Measurements from ENCODE around the gene SELPLG.

- no peak for TF ChIP-seq CTCF (conservative IDR thresholded peaks at IDR 0.05; ENCODE audit: low read depth, low read length)
- no peak for TF ChIP-seq BHLHE40 (IDR thresholded peaks at IDR 0.05; ENCODE audit: low read depth, low read length)
- no peak for TF ChIP-seq RFX5 (IDR thresholded peaks at IDR 0.05; ENCODE audit: low read depth, low read length)
- TF ChIP-seq POLR2A (IDR thresholded peaks at IDR 0.05; ENCODE audit: low read depth, low read length), result no peak
- no peak for TF ChIP-seq SMC3 (IDR thresholded peaks at IDR 0.05; ENCODE audit: low read depth, low read length)
- TF ChIP-seq CHD1 (IDR thresholded peaks at IDR 0.05; ENCODE audit: low read depth, low read length), result no peak
- no peak for TF ChIP-seq ELK1 (IDR thresholded peaks at IDR 0.05; ENCODE audit: borderline replicate concordance, low read depth, low read length)
- no peak for TF ChIP-seq RCOR1 (IDR thresholded peaks at IDR 0.05; ENCODE audit: insufficient replicate concordance, low read length)
- TF ChIP-seq RAD21 (IDR thresholded peaks at IDR 0.05; ENCODE audit: low read length), result no peak
- TF ChIP-seq MAZ (IDR thresholded peaks at IDR 0.05; ENCODE audit: borderline replicate concordance, low read depth, low read length), result no peak
- no peak for TF ChIP-seq USF2 (IDR thresholded peaks at IDR 0.05; ENCODE audit: low read depth, low read length)
- TF ChIP-seq MXI1 (IDR thresholded peaks at IDR 0.05; ENCODE audit: borderline replicate concordance, low read depth, low read length), result no peak
- TF ChIP-seq MAFK (IDR thresholded peaks at IDR 0.05; ENCODE audit: low read depth, low read length), result no peak
Measured at GRCh38 chr12:108650083-108650482, 16.4 kb upstream of the SELPLG start.

Data from IMR-90 (cell line).